GM18861 (cell line): ENCODE measurements around the gene TTC31.

Source experiments
- ATAC-seq: cut with Tn5 transposase; IDR thresholded peaks from one replicate; pipeline ENCODE4 v1.9.1; 2021; ENCODE audit not compliant: unreplicated experiment

Gene TTC31

GRCh38 chr2:74524955-74525716 is 42.3 kb downstream of the TTC31 start:
- ATAC-seq, result no peak

- ATAC-seq, result no peak
Measured at GRCh38 chr2:74525717-74526648, 43.1 kb downstream of the TTC31 start, which contains the start of gene DQX1. Gene DQX1, minus strand, starts transcription at chr2:74526231. Its CDS starts 502 bp downstream, at chr2:74525729.

DNA sequence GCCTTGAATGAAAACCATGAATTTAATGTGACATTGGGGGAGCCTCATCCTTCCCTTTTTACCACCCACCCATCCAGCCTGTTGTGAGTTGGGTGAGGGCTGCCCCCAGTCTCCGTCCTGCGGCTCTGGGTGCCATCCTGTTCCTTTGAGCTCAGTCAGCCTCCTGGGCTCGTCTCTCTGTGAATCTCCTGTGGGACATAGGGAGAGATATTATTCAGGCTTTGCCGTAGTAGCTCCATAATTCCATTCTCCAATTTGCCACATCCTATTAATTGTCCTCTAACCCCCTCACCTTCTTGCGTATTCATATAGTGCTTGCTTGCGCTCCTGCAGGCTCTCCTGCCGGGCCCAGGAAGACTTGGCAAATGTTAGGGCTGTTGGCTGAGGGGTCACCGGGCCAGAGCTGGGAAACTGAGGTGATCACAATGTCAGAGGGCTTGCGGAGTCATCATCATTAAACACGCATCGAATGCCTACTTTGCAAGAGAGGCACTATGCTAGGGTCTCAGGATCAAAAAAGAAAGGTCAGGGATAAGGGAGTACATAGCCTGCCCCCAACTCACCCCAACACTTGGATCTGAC is 43.9 kb downstream of the TTC31 start:
- ATAC-seq, result no peak

- no peak for ATAC-seq
Measured at GRCh38 chr2:74527741-74528140, 44.9 kb downstream of the TTC31 start.

GRCh38 chr2:74528600-74529356 is 45.9 kb downstream of the TTC31 start:
- peak; percentile 6 for ATAC-seq

DNA sequence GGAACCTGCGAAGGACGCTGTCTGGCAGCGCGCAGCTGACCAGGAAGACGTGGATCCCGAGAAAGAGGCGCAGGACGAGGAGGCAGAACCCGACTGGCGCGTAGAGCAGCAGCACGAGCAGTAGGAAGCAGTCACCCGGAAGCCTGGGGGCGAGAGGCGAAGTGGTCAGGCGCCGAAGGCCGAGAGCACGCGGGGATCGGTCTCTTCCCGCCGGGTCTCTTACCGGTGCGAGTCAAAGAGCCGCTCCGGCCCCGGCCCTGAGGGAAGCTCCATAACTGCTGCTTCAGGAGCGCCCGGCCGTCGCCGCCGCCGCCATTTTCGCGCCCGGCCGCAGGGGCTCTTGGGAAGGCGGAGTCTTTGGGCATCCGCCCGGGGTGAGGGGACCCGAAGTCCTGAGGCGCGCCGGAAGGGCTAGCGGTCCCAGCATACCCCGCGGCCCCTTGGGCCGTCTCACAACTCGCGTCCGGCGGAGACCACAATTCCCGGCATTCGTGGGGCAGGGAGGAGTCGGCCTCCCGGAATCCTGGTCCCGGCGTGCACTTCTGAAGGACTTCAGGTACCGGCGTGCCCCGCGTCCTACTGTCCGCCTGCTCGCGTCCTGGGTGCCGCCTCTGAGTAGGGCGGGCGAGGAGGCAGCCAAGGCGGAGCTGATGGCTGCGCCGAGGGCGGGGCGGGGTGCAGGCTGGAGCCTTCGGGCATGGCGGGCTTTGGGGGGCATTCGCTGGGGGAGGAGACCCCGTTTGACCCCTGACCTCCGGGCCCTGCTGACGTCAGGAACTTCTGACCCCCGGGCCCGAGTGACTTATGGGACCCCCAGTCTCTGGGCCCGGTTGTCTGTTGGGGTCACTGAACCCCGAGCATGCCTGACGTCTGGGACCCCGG is 46.7 kb downstream of the TTC31 start, which contains the start of the genes AUP1 and HTRA2:
TSS of gene AUP1 (minus strand) at position 350 of the 882 bp plus-strand sequence. CDS start at position 273, 77 bp downstream.
TSS of gene HTRA2 (plus strand) at position 577 of the 882 bp plus-strand sequence. CDS start at position 651, 74 bp downstream.
- peak; percentile 66 for ATAC-seq

DNA sequence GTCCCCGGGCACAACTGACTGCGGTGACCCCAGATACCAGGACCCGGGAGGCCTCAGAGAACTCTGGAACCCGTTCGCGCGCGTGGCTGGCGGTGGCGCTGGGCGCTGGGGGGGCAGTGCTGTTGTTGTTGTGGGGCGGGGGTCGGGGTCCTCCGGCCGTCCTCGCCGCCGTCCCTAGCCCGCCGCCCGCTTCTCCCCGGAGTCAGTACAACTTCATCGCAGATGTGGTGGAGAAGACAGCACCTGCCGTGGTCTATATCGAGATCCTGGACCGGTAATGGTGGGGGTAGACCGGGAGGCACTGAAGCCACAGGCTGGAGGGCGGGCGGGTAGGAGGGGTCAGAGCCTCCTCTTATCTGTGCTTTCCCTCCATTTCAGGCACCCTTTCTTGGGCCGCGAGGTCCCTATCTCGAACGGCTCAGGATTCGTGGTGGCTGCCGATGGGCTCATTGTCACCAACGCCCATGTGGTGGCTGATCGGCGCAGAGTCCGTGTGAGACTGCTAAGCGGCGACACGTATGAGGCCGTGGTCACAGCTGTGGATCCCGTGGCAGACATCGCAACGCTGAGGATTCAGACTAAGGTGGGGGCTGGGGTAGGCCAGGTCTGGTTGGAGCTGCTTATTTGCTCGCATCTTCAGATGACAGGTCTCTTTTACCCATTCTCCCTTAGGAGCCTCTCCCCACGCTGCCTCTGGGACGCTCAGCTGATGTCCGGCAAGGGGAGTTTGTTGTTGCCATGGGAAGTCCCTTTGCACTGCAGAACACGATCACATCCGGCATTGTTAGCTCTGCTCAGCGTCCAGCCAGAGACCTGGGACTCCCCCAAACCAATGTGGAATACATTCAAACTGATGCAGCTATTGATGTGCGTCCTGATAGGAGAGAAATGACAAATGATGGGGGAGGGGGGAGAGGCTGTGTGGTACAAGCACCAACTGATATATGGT is 47.6 kb downstream of the TTC31 start:
- peak; percentile 32 for ATAC-seq

- no peak for ATAC-seq
Measured at GRCh38 chr2:74531666-74532065, 48.8 kb downstream of the TTC31 start.

DNA sequence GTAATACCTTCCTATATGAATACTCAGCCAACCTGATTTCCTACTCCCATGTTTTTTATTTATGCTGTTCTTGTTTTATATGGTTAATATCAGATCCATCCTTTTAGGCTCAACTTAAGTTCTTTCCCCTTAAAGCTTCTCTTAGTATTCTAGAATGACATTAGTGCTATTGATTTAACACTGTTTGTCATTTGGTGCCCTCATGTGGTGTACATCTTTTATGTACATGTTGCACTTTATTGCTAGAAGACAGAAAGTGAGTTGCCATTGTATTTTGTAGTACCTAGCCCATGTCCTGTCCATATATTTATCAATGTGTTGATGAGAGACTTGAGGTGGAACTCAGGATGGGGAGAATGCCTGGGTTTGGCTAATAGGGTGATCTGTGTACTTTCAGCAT is 49.3 kb downstream of the TTC31 start:
- no peak for ATAC-seq

- no peak for ATAC-seq
Measured at GRCh38 chr2:74533464-74533863, 50.6 kb downstream of the TTC31 start.

DNA sequence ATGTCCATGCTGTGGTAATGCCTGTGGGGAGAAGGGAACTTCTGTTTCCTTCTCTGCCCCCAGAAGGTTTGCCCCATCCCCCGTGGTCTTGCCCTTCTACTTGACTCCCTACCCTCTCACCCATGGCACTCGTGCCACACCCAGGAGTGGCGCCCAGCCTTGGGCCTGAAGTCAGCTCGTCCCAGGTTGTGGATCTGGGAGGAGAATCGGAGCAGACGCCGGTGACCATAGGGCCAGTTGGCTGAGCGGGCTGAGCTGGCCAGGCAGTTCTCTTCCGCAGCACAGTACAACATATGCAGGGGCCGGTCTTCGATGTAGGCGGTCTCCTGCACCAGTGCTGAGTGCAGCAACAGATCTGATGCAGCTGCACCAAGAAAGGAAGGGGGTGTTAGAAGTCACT is 51.5 kb downstream of the TTC31 start:
- ATAC-seq, result no peak

DNA sequence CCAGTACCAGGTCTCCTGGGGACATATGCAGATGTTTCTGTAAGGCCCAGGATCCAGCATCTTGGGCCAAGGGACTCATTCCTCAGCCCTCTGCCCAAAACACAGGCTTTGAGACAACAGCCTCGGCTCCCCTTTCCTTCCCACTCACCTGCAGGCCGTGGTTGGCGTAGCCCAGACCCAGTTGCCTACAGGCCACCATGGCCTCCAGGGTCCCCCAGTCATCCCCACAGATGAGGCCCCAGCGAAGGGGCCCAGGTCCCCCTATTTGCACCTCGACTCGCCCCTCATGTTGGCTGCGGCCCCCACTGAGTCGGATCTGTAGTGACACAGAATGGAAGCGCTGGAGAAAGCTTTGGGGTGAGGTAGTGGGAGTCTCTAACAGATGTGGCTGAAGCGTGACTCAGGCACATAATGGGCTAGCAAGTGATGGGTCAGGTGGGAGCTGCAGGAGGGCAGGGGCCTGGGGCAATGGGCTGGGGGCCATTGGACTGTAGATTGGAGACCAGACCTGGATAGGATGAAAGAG is 52.6 kb downstream of the TTC31 start:
- no peak for ATAC-seq

- ATAC-seq, result no peak
Measured at GRCh38 chr2:74536166-74536950, 53.5 kb downstream of the TTC31 start.

DNA sequence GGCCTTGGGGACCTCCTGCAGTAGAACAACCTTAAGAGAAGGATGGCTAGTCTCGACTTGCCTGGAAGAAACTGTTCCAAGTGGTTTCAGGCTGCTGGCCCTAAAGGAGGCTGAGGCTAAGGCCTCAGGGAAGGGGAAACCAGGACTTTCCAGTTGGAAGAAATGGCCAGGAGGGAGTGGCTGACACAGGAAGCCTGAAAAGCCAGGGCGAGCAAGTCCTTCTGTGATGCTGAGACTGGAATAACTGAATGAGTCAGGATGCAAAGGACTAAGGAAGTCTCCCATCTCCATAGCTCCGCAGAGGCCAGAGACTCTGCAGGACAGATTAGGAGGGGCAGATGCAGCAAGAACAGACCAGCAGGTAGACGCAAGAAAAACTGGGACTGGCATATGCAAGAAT is 54.3 kb downstream of the TTC31 start:
- no peak for ATAC-seq

DNA sequence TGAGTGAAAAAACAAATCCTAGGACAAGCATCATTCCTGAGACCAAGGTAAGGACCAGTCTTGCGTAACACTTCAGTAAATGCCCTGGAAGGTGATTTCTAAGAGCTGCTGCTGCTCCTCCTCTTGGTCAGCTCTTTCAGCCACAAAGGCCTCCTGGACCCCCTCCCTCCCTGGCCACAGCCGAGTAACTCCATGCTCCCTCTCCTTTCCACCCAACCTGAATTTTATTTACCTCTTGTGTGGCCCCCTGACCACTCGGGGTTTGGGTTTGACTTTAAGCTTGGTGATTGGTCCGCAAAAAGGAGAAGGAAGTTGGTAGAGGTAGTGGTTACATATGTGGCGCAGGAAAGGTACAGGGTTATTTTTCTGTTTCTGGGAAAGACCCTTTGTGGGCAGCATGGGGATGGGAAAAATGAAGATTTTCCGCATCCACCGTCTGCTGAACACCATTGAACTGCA is 56.0 kb downstream of the TTC31 start:
- no peak for ATAC-seq

DNA sequence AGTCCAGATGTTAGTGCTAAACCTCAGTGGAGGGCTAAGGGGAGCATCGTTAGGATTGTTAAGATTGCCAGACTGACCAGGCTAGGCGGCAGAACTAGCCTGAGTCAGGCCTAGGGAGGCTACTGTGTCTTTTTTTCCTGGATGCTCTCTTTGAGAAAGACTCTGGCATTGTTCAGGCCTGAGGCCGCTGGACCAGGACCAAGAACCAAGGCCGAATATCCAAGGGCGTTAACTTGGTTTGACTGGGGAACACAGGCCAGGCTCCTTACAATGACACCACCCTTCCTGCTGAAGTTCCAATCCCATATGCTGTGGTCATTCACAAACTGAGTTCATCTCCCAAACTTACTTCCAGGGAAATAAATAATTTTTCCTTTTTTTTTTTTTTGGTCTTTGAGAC is 57.4 kb downstream of the TTC31 start:
- no peak for ATAC-seq

GRCh38 chr2:74542978-74543377 is 60.1 kb downstream of the TTC31 start:
- no peak for ATAC-seq
